ENCODE data around the gene CDK15.
"Not testable (repeated sequence)": the region's sequence is repeated elsewhere in the genome, so short reads cannot be mapped to it uniquely, and the experiment has no call there.

Gene CDK15

GRCh38 chr2:201828220-201828619 is 21.9 kb downstream of the CDK15 start:
- no peak overlapping the region for H3K4me3 ChIP-seq (ENCODE audit: low read length in 2 of 2)

GRCh38 chr2:201830666-201831065 is 24.3 kb downstream of the CDK15 start:
- H3K4me1 ChIP-seq (ENCODE audit: control insufficient read depth, insufficient read depth, low read length) = no peaks in the 10 kb centered on the region
- H3K4me3 ChIP-seq (ENCODE audit: low read length in 2 of 2) = no peak overlapping the region
- H3K27ac ChIP-seq (ENCODE audit: low read length) = no peak overlapping the region
- no peaks in the 10 kb centered on the region for H3K36me3 ChIP-seq (ENCODE audit: control insufficient read depth in 2 of 2, insufficient read depth in 2 of 2, low read length in 2 of 2)
- H3K9ac ChIP-seq (ENCODE audit: low read length in 2 of 2) = no peak overlapping the region
- H3K27me3 ChIP-seq (ENCODE audit: control insufficient read depth in 1 of 2, insufficient read depth in 2 of 2, low read length in 2 of 2) = no peaks in the 10 kb centered on the region
- H3K9me3 ChIP-seq (ENCODE audit: control insufficient read depth in 2 of 2, low read length in 2 of 2) = no peaks in the 10 kb centered on the region

More at GRCh38 chr2:201828220-201828619, 21.9 kb downstream of the CDK15 start:
- no peaks in the 10 kb centered on the region for H3K36me3 ChIP-seq (ENCODE audit: control insufficient read depth in 2 of 2, insufficient read depth in 2 of 2, low read length in 2 of 2)
- no peak overlapping the region for H3K27ac ChIP-seq (ENCODE audit: low read length)
- H3K9ac ChIP-seq (ENCODE audit: low read length in 2 of 2) = no peak overlapping the region
- no peaks in the 10 kb centered on the region for H3K27me3 ChIP-seq (ENCODE audit: control insufficient read depth in 1 of 2, insufficient read depth in 2 of 2, low read length in 2 of 2)
- no peaks in the 10 kb centered on the region for H3K4me1 ChIP-seq (ENCODE audit: control insufficient read depth, insufficient read depth, low read length)
- H3K9me3 ChIP-seq (ENCODE audit: control insufficient read depth in 2 of 2, low read length in 2 of 2) = no peaks in the 10 kb centered on the region

GRCh38 chr2:201831469-201831868 is 25.1 kb downstream of the CDK15 start:
- no peak overlapping the region for H3K9ac ChIP-seq (ENCODE audit: low read length in 2 of 2)
- no peak overlapping the region for H3K27ac ChIP-seq (ENCODE audit: low read length)
- no peaks in the 10 kb centered on the region for H3K9me3 ChIP-seq (ENCODE audit: control insufficient read depth in 2 of 2, low read length in 2 of 2)
- H3K36me3 ChIP-seq (ENCODE audit: control insufficient read depth in 2 of 2, insufficient read depth in 2 of 2, low read length in 2 of 2) = no peaks in the 10 kb centered on the region
- H3K4me3 ChIP-seq (ENCODE audit: low read length in 2 of 2) = no peak overlapping the region
- H3K27me3 ChIP-seq (ENCODE audit: control insufficient read depth in 1 of 2, insufficient read depth in 2 of 2, low read length in 2 of 2) = no peaks in the 10 kb centered on the region
- no peaks in the 10 kb centered on the region for H3K4me1 ChIP-seq (ENCODE audit: control insufficient read depth, insufficient read depth, low read length)

- Histone ChIP-seq H3K27me3 (ENCODE audit: control insufficient read depth in 1 of 2, insufficient read depth in 2 of 2, low read length in 2 of 2) (no peaks in the 10 kb centered on the region), H3K27ac (ENCODE audit: low read length) (no peak overlapping the region), H3K4me3 (ENCODE audit: low read length in 2 of 2) (no peak overlapping the region), H3K9me3 (ENCODE audit: control insufficient read depth in 2 of 2, low read length in 2 of 2) (no peaks in the 10 kb centered on the region), H3K36me3 (ENCODE audit: control insufficient read depth in 2 of 2, insufficient read depth in 2 of 2, low read length in 2 of 2) (no peaks in the 10 kb centered on the region), H3K9ac (ENCODE audit: low read length in 2 of 2) (no peak overlapping the region), H3K4me1 (ENCODE audit: control insufficient read depth, insufficient read depth, low read length) (no peaks in the 10 kb centered on the region)
Observed at GRCh38 chr2:201833781-201834180, 27.4 kb downstream of the CDK15 start.

- Histone ChIP-seq H3K4me3 (ENCODE audit: low read length in 2 of 2) (no peak overlapping the region), H3K9ac (ENCODE audit: low read length in 2 of 2) (no peak overlapping the region), H3K27ac (ENCODE audit: low read length) (no peak overlapping the region), H3K9me3 (ENCODE audit: control insufficient read depth in 2 of 2, low read length in 2 of 2) (no peaks in the 10 kb centered on the region), H3K4me1 (ENCODE audit: control insufficient read depth, insufficient read depth, low read length) (no peaks in the 10 kb centered on the region), H3K27me3 (ENCODE audit: control insufficient read depth in 1 of 2, insufficient read depth in 2 of 2, low read length in 2 of 2) (no peaks in the 10 kb centered on the region), H3K36me3 (ENCODE audit: control insufficient read depth in 2 of 2, insufficient read depth in 2 of 2, low read length in 2 of 2) (no peaks in the 10 kb centered on the region)
Observed at GRCh38 chr2:201835066-201835465, 28.7 kb downstream of the CDK15 start.

- Histone ChIP-seq H3K27me3 (ENCODE audit: control insufficient read depth in 1 of 2, insufficient read depth in 2 of 2, low read length in 2 of 2) (no peaks in the 10 kb centered on the region), H3K9ac (ENCODE audit: low read length in 2 of 2) (no peak overlapping the region), H3K4me1 (ENCODE audit: control insufficient read depth, insufficient read depth, low read length) (no peaks in the 10 kb centered on the region), H3K9me3 (ENCODE audit: control insufficient read depth in 2 of 2, low read length in 2 of 2) (no peaks in the 10 kb centered on the region), H3K4me3 (ENCODE audit: low read length in 2 of 2) (no peak overlapping the region), H3K36me3 (ENCODE audit: control insufficient read depth in 2 of 2, insufficient read depth in 2 of 2, low read length in 2 of 2) (no peaks in the 10 kb centered on the region), H3K27ac (ENCODE audit: low read length) (no peak overlapping the region)
Observed at GRCh38 chr2:201837391-201837790, 31.1 kb downstream of the CDK15 start.

GRCh38 chr2:201837824-201838431 is 31.6 kb downstream of the CDK15 start:
- no peak overlapping the region for H3K27ac ChIP-seq (ENCODE audit: low read length)
- no peak overlapping the region for H3K4me3 ChIP-seq (ENCODE audit: low read length in 2 of 2)

GRCh38 chr2:201839727-201840126 is 33.4 kb downstream of the CDK15 start:
- H3K9me3 ChIP-seq (ENCODE audit: control insufficient read depth in 2 of 2, low read length in 2 of 2) = no peaks in the 10 kb centered on the region
- no peaks in the 10 kb centered on the region for H3K27me3 ChIP-seq (ENCODE audit: control insufficient read depth in 1 of 2, insufficient read depth in 2 of 2, low read length in 2 of 2)
- H3K9ac ChIP-seq (ENCODE audit: low read length in 2 of 2) = no peak overlapping the region
- no peaks in the 10 kb centered on the region for H3K4me1 ChIP-seq (ENCODE audit: control insufficient read depth, insufficient read depth, low read length)
- H3K27ac ChIP-seq (ENCODE audit: low read length) = no peak overlapping the region
- H3K4me3 ChIP-seq (ENCODE audit: low read length in 2 of 2) = no peak overlapping the region
- no peaks in the 10 kb centered on the region for H3K36me3 ChIP-seq (ENCODE audit: control insufficient read depth in 2 of 2, insufficient read depth in 2 of 2, low read length in 2 of 2)

More at GRCh38 chr2:201837824-201838431, 31.6 kb downstream of the CDK15 start:
- no peak overlapping the region for H3K9ac ChIP-seq (ENCODE audit: low read length in 2 of 2)
- no peaks in the 10 kb centered on the region for H3K27me3 ChIP-seq (ENCODE audit: control insufficient read depth in 1 of 2, insufficient read depth in 2 of 2, low read length in 2 of 2)
- no peaks in the 10 kb centered on the region for H3K4me1 ChIP-seq (ENCODE audit: control insufficient read depth, insufficient read depth, low read length)
- H3K9me3 ChIP-seq (ENCODE audit: control insufficient read depth in 2 of 2, low read length in 2 of 2) = no peaks in the 10 kb centered on the region
- H3K36me3 ChIP-seq (ENCODE audit: control insufficient read depth in 2 of 2, insufficient read depth in 2 of 2, low read length in 2 of 2) = no peaks in the 10 kb centered on the region

GRCh38 chr2:201840726-201841125 is 34.4 kb downstream of the CDK15 start:
- H3K27ac ChIP-seq (ENCODE audit: low read length) = no peak overlapping the region
- no peaks in the 10 kb centered on the region for H3K4me1 ChIP-seq (ENCODE audit: control insufficient read depth, insufficient read depth, low read length)
- no peak overlapping the region for H3K4me3 ChIP-seq (ENCODE audit: low read length in 2 of 2)
- no peaks in the 10 kb centered on the region for H3K27me3 ChIP-seq (ENCODE audit: control insufficient read depth in 1 of 2, insufficient read depth in 2 of 2, low read length in 2 of 2)
- H3K9me3 ChIP-seq (ENCODE audit: control insufficient read depth in 2 of 2, low read length in 2 of 2) = no peaks in the 10 kb centered on the region
- no peak overlapping the region for H3K9ac ChIP-seq (ENCODE audit: low read length in 2 of 2)
- no peaks in the 10 kb centered on the region for H3K36me3 ChIP-seq (ENCODE audit: control insufficient read depth in 2 of 2, insufficient read depth in 2 of 2, low read length in 2 of 2)

GRCh38 chr2:201842131-201842860 is 36.0 kb downstream of the CDK15 start:
- Histone ChIP-seq H3K4me1 (ENCODE audit: control insufficient read depth, insufficient read depth, low read length) (no peaks in the 10 kb centered on the region), H3K27me3 (ENCODE audit: control insufficient read depth in 1 of 2, insufficient read depth in 2 of 2, low read length in 2 of 2) (no peaks in the 10 kb centered on the region), H3K9ac (ENCODE audit: low read length in 2 of 2) (no peak overlapping the region), H3K4me3 (ENCODE audit: low read length in 2 of 2) (no peak overlapping the region), H3K36me3 (ENCODE audit: control insufficient read depth in 2 of 2, insufficient read depth in 2 of 2, low read length in 2 of 2) (no peaks in the 10 kb centered on the region), H3K27ac (ENCODE audit: low read length) (no peak overlapping the region), H3K9me3 (ENCODE audit: control insufficient read depth in 2 of 2, low read length in 2 of 2) (no peaks in the 10 kb centered on the region)

GRCh38 chr2:201844922-201845321 is 38.6 kb downstream of the CDK15 start:
- not testable (repeated sequence) for H3K27me3 ChIP-seq (ENCODE audit: control insufficient read depth in 1 of 2, insufficient read depth in 2 of 2, low read length in 2 of 2); H3K4me1 ChIP-seq (ENCODE audit: control insufficient read depth, insufficient read depth, low read length); H3K4me3 ChIP-seq (ENCODE audit: low read length in 2 of 2); H3K9me3 ChIP-seq (ENCODE audit: control insufficient read depth in 2 of 2, low read length in 2 of 2); H3K9ac ChIP-seq (ENCODE audit: low read length in 2 of 2); H3K36me3 ChIP-seq (ENCODE audit: control insufficient read depth in 2 of 2, insufficient read depth in 2 of 2, low read length in 2 of 2); H3K27ac ChIP-seq (ENCODE audit: low read length)
